HEK293 (cell line): ENCODE results near the gene CH25H.

Experiments
- CTCF ChIA-PET: fragments of 350-600 bp; formaldehyde crosslinking; extraction: SDS; loops from one replicate; lab custom pipeline; 2021; ENCODE audit warnings: antibody characterized with exemption; lab: Yijun Ruan, JAX
- POLR2A ChIA-PET: fragments of 300-600 bp; formaldehyde crosslinking; extraction: SDS; loops from one replicate; lab custom pipeline; 2020; ENCODE audit warnings: antibody characterized with exemption, inconsistent platforms; lab: Yijun Ruan, JAX
- H3K27ac ChIP-seq: fragments of 200-500 bp; sonication (Bioruptor generic); 2 replicates; pipeline ENCODE4 v1.5.1; 2014; ENCODE audit warnings: low read depth, low read length, control low read depth, inconsistent platforms; ENCODE audit errors: extremely low read depth
- H3K36me3 ChIP-seq, 2 experiments: fragments of 200-500 bp in 1 of 2; sonication (Bioruptor generic) in 1 of 2; 1 replicate in 1 of 2; 2 replicates in 1 of 2; pipeline ENCODE4 v1.5.1; 2014 to 2017; ENCODE audit warnings: inconsistent platforms in 2 of 2, low read length in 2 of 2; ENCODE audit not compliant: control insufficient read depth in 2 of 2, insufficient read depth in 1 of 2
- H3K4me1 ChIP-seq: fragments of 200-500 bp; sonication (Bioruptor generic); 2 replicates; pipeline ENCODE4 v1.5.1; 2014; ENCODE audit warnings: mild to moderate bottlenecking, low read length, inconsistent platforms; ENCODE audit not compliant: control insufficient read depth, insufficient read depth
- H3K4me3 ChIP-seq: 2 replicates; pipeline ENCODE4 v1.5.1; 2011; ENCODE audit warnings: low read depth, mild to moderate bottlenecking, control low read depth, low read length, moderate library complexity
- H3K9me3 ChIP-seq: fragments of 200-500 bp; sonication (Bioruptor generic); 2 replicates; pipeline ENCODE4 v1.5.1; 2014; ENCODE audit warnings: low read depth, low read length, inconsistent platforms; ENCODE audit not compliant: control insufficient read depth, insufficient read depth
- BCL11B ChIP-seq: fragments of 450-650 bp; formaldehyde crosslinking; IDR thresholded peaks from 2 replicates; pipeline ENCODE4 v1.5.1; 2016; ENCODE audit warnings: low read depth, missing biosample characterization, missing genetic modification characterization
- FEZF1 ChIP-seq: fragments of 450-650 bp; formaldehyde crosslinking; IDR thresholded peaks from 2 replicates; pipeline ENCODE4 v1.5.1; 2016; ENCODE audit warnings: missing biosample characterization, missing genetic modification characterization
- GLI2 ChIP-seq: fragments of 450-650 bp; formaldehyde crosslinking; IDR thresholded peaks from 2 replicates; pipeline ENCODE4; 2017; ENCODE audit warnings: missing biosample characterization, missing genetic modification characterization, low read depth, borderline replicate concordance
- KLF16 ChIP-seq: fragments of 450-650 bp; formaldehyde crosslinking; IDR thresholded peaks from 2 replicates; pipeline ENCODE4 v1.5.1; 2017; ENCODE audit warnings: missing biosample characterization, missing genetic modification characterization
- MYNN ChIP-seq: fragments of 450-650 bp; formaldehyde crosslinking; IDR thresholded peaks from 2 replicates; pipeline ENCODE4 v1.5.1; 2016; ENCODE audit warnings: missing biosample characterization, missing genetic modification characterization, borderline replicate concordance
- PATZ1 ChIP-seq: fragments of 450-650 bp; formaldehyde crosslinking; IDR thresholded peaks from 2 replicates; pipeline ENCODE4 v1.5.1; 2016; ENCODE audit warnings: missing biosample characterization, missing genetic modification characterization
- SCRT1 ChIP-seq: fragments of 450-650 bp; formaldehyde crosslinking; IDR thresholded peaks from 2 replicates; pipeline ENCODE4 v1.5.1; 2016; ENCODE audit warnings: missing biosample characterization, missing genetic modification characterization, borderline replicate concordance
- YY2 ChIP-seq: fragments of 450-650 bp; formaldehyde crosslinking; IDR thresholded peaks from 2 replicates; pipeline ENCODE4 v1.5.1; 2016; ENCODE audit warnings: missing biosample characterization, missing genetic modification characterization
- ZBTB11 ChIP-seq: fragments of 450-650 bp; formaldehyde crosslinking; conservative IDR thresholded peaks from 2 replicates; pipeline ENCODE4 v1.5.1; 2016; ENCODE audit warnings: low read depth, missing biosample characterization, missing genetic modification characterization
- ZBTB20 ChIP-seq: fragments of 450-650 bp; formaldehyde crosslinking; IDR thresholded peaks from 2 replicates; pipeline ENCODE4 v1.5.1; 2016; ENCODE audit warnings: missing biosample characterization, missing genetic modification characterization
- ZFHX2 ChIP-seq: fragments of 450-650 bp; formaldehyde crosslinking; conservative IDR thresholded peaks from 2 replicates; pipeline ENCODE4 v1.5.1; 2016; ENCODE audit warnings: missing biosample characterization, missing genetic modification characterization
- ZFP41 ChIP-seq: fragments of 450-650 bp; formaldehyde crosslinking; IDR thresholded peaks from 2 replicates; pipeline ENCODE4 v1.5.1; 2016; ENCODE audit warnings: missing biosample characterization, missing genetic modification characterization, borderline replicate concordance
- ZNF16 ChIP-seq: fragments of 450-650 bp; formaldehyde crosslinking; IDR thresholded peaks from 2 replicates; pipeline ENCODE4 v1.5.1; 2016; ENCODE audit warnings: low read depth, missing biosample characterization, missing genetic modification characterization
- ZNF175 ChIP-seq: fragments of 450-650 bp; formaldehyde crosslinking; IDR thresholded peaks from 2 replicates; pipeline ENCODE4 v1.5.1; 2016; ENCODE audit warnings: missing biosample characterization, missing genetic modification characterization
- ZNF184 ChIP-seq: fragments of 450-650 bp; IDR thresholded peaks from 2 replicates; pipeline ENCODE4 v1.5.1; 2018; ENCODE audit warnings: missing biosample characterization, mild to moderate bottlenecking, missing genetic modification characterization
- ZNF221 ChIP-seq: fragments of 450-650 bp; formaldehyde crosslinking; IDR thresholded peaks from 2 replicates; pipeline ENCODE4 v1.5.1; 2017; ENCODE audit warnings: missing biosample characterization, missing genetic modification characterization, borderline replicate concordance
- ZNF23 ChIP-seq: fragments of 450-650 bp; formaldehyde crosslinking; IDR thresholded peaks from 2 replicates; pipeline ENCODE4 v1.5.1; 2016; ENCODE audit warnings: missing biosample characterization, missing genetic modification characterization, borderline replicate concordance
- ZNF335 ChIP-seq: fragments of 450-650 bp; formaldehyde crosslinking; conservative IDR thresholded peaks from 2 replicates; pipeline ENCODE4 v1.5.1; 2016; ENCODE audit warnings: missing biosample characterization, missing genetic modification characterization
- ZNF555 ChIP-seq: fragments of 450-650 bp; formaldehyde crosslinking; conservative IDR thresholded peaks from 2 replicates; pipeline ENCODE4 v1.5.1; 2017; ENCODE audit warnings: missing biosample characterization, mild to moderate bottlenecking, missing genetic modification characterization, inconsistent platforms
- ZNF747 ChIP-seq: fragments of 450-650 bp; formaldehyde crosslinking; IDR thresholded peaks from 2 replicates; pipeline ENCODE4 v1.5.1; 2016; ENCODE audit warnings: missing biosample characterization, missing genetic modification characterization
- ZNF792 ChIP-seq: fragments of 450-650 bp; formaldehyde crosslinking; IDR thresholded peaks from 2 replicates; pipeline ENCODE4 v1.5.1; 2016; ENCODE audit warnings: missing biosample characterization, missing genetic modification characterization
- ZNF843 ChIP-seq: fragments of 450-650 bp; formaldehyde crosslinking; IDR thresholded peaks from 2 replicates; pipeline ENCODE4 v1.5.1; 2016; ENCODE audit warnings: missing biosample characterization, missing genetic modification characterization

CH25H gene

GRCh38 chr10:89158446-89158845 lies 48.7 kb downstream of the CH25H start (continued):
- no peak for TF ChIP-seq ZNF747 (tag by site-specific recombination)
- TF ChIP-seq ZNF16 (tag by site-specific recombination): no peak
- no peak for TF ChIP-seq ZBTB20 (tag by site-specific recombination)
- TF ChIP-seq ZFP41: no peak
- TF ChIP-seq ZNF23: no peak
- no peak for TF ChIP-seq KLF16 (tag by site-specific recombination)

DNA sequence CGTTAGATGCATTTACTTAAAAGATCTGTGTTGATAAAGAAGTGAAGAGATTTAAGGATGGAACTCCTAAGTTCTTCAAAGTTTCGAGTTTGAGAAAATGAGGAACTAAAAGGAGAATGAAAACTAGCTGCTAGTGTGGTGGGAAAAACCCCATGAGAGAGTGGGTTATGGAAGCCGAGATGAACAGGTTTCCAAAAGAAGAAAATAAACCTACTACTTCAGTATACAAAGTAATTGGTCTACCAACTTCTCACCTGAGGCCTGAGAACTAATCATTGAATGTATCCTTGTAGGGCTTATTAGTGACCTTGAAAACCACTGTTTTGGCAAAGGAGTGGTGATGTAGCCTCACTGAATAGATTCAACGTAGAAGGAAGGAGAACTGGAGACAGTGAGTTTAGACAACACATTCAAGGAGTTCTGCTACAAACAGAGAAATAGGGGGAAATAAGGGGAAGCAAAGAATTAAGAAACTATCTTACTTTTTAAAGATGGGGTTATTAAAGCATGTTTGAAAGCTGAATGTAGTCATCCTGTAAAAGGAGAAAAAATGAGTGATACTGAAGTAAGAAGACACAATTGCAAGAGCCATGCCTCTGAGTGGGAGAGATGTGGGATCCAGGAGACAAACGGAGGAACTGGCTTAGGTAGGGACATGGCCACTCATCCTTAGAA lies 50.8 kb downstream of the CH25H start:
- Histone ChIP-seq H3K4me1 (no peaks in the 10 kb centered on the region), H3K27ac (no peak overlapping the region), H3K36me3 (no peaks in the 10 kb centered on the region), H3K9me3 (no peaks in the 10 kb centered on the region), H3K4me3 (no peak overlapping the region)
- ChIA-PET POLR2A (no interaction called here), CTCF (interaction anchor here (0.7 kb wide), 1 partner anchor 233 kb away, joined by 3 read pairs; no protein-coding TSS in a partner anchor)
- no peak for TF ChIP-seq ZNF175 (tag by site-specific recombination)
- TF ChIP-seq ZFHX2 (tag by site-specific recombination): no peak
- TF ChIP-seq SCRT1 (tag by site-specific recombination): no peak
- no peak for TF ChIP-seq ZNF843 (tag by site-specific recombination)
- no peak for TF ChIP-seq FEZF1
- no peak for TF ChIP-seq ZNF184 (tag by site-specific recombination)
- no peak for TF ChIP-seq ZNF221 (tag by site-specific recombination)
- no peak for TF ChIP-seq ZBTB11 (tag by site-specific recombination)
- TF ChIP-seq GLI2 (tag by site-specific recombination): no peak
- TF ChIP-seq ZNF555: no peak
- TF ChIP-seq ZNF792 (tag by site-specific recombination): no peak
- TF ChIP-seq ZNF335: no peak
- no peak for TF ChIP-seq BCL11B (tag by site-specific recombination)
- TF ChIP-seq MYNN (tag by site-specific recombination): no peak
- no peak for TF ChIP-seq PATZ1 (tag by site-specific recombination)
- no peak for TF ChIP-seq YY2
